Activated naive CD4-positive, alpha-beta T cell treated with Interleukin-2 at 50 U/mL for 16 hours (primary cell): ENCODE data around the gene PIGH.
"Not testable (repeated sequence)": the region's sequence is repeated elsewhere in the genome, so short reads cannot be mapped to it uniquely, and the experiment has no call there.

Experiments used
- DNase-seq: peaks from one replicate; pipeline ENCODE4 v3.0.0-alpha.2; 2020

PIGH gene

GRCh38 chr14:67607646-67608045, 7.6 kb upstream of the PIGH start:
- no peak for DNase-seq

GRCh38 chr14:67602995-67603545, 3.0 kb upstream of the PIGH start:
- no peak for DNase-seq

GRCh38 chr14:67602076-67602475, 2.0 kb upstream of the PIGH start:
- DNase-seq: no peak

GRCh38 chr14:67600562-67600974, 500 bp upstream of the PIGH start:
- not testable (repeated sequence) for DNase-seq

- DNase-seq: no peak
Measured at GRCh38 chr14:67595392-67595791, 4.7 kb downstream of the PIGH start.

- DNase-seq: not testable (repeated sequence)
Measured at GRCh38 chr14:67593650-67594049, 6.4 kb downstream of the PIGH start.

- no peak for DNase-seq
Measured at GRCh38 chr14:67589204-67589770, 10.8 kb downstream of the PIGH start.

- DNase-seq: no peak
Measured at GRCh38 chr14:67586369-67586768, 13.7 kb downstream of the PIGH start.

- DNase-seq: no peak
Measured at GRCh38 chr14:67584978-67585377, 15.1 kb downstream of the PIGH start.

- DNase-seq: peak; percentile 16
Measured at GRCh38 chr14:67583711-67584644, 16.1 kb downstream of the PIGH start.

GRCh38 chr14:67582061-67582460, 18.0 kb downstream of the PIGH start:
- DNase-seq: no peak

- DNase-seq: no peak
Measured at GRCh38 chr14:67581643-67582042, 18.4 kb downstream of the PIGH start.

GRCh38 chr14:67580336-67581171, 19.5 kb downstream of the PIGH start:
- DNase-seq: no peak

- DNase-seq: no peak
Measured at GRCh38 chr14:67579636-67580035, 20.4 kb downstream of the PIGH start.

GRCh38 chr14:67579040-67579439, 21.0 kb downstream of the PIGH start:
- no peak for DNase-seq

GRCh38 chr14:67577909-67578749, 21.9 kb downstream of the PIGH start:
- no peak for DNase-seq

GRCh38 chr14:67577181-67577808, 22.8 kb downstream of the PIGH start:
- no peak for DNase-seq

- DNase-seq: no peak
Measured at GRCh38 chr14:67576216-67576955, 23.7 kb downstream of the PIGH start.

GRCh38 chr14:67575684-67576083, 24.4 kb downstream of the PIGH start:
- no peak for DNase-seq

GRCh38 chr14:67574806-67575205, 25.3 kb downstream of the PIGH start:
- no peak for DNase-seq

- DNase-seq: no peak
Measured at GRCh38 chr14:67574156-67574555, 25.9 kb downstream of the PIGH start.
